ENCODE measurements around the gene NDNF.
A peak's percentile ranks its signal among the peaks of the same experiment; 100 is the strongest.

Gene NDNF

GRCh38 chr4:121041307-121042090 lies 30.8 kb downstream of the NDNF start:
- Histone ChIP-seq H3K4me2 (no peak overlapping the region), H3K36me3 (no peaks in the 10 kb centered on the region), H3K4me1 (no peaks in the 10 kb centered on the region)

GRCh38 chr4:121034017-121034416 lies 38.3 kb downstream of the NDNF start:
- H3K4me1 ChIP-seq, result no peaks in the 10 kb centered on the region
- H3K36me3 ChIP-seq, result no peaks in the 10 kb centered on the region
- H3K27ac ChIP-seq, result no peak overlapping the region
- H3K9me3 ChIP-seq (replicated peaks in 1 of 11), result no peaks in the 10 kb centered on the region
- no peak overlapping the region for H3K4me2 ChIP-seq
- H3K27me3 ChIP-seq, result no peaks in the 10 kb centered on the region
- no peaks in the 10 kb centered on the region for H4K20me1 ChIP-seq
- H3K4me3 ChIP-seq, result no peak overlapping the region
- H3K9ac ChIP-seq, result no peak overlapping the region
- TF ChIP-seq Cebpa-rat (IDR thresholded peaks at IDR 0.05), result no peak

More at GRCh38 chr4:121041307-121042090, 30.8 kb downstream of the NDNF start:
- Histone ChIP-seq H3K27me3 (no peaks in the 10 kb centered on the region), H3K9ac (no peak overlapping the region), H3K4me3 (no peak overlapping the region), H3K9me3 (replicated peaks in 1 of 11) (no peaks in the 10 kb centered on the region), H4K20me1 (no peaks in the 10 kb centered on the region), H3K27ac (no peak overlapping the region)
- TF ChIP-seq Cebpa-rat (IDR thresholded peaks at IDR 0.05), result no peak

GRCh38 chr4:121030711-121031110 lies 41.6 kb downstream of the NDNF start:
- Histone ChIP-seq H4K20me1 (no peaks in the 10 kb centered on the region), H3K9ac (no peak overlapping the region), H3K36me3 (no peaks in the 10 kb centered on the region), H3K27ac (no peak overlapping the region), H3K9me3 (replicated peaks in 1 of 11) (no peaks in the 10 kb centered on the region), H3K4me2 (no peak overlapping the region), H3K4me3 (no peak overlapping the region), H3K27me3 (no peaks in the 10 kb centered on the region), H3K4me1 (no peaks in the 10 kb centered on the region)
- no peak for TF ChIP-seq Cebpa-rat (IDR thresholded peaks at IDR 0.05)

- no peak overlapping the region for H3K4me2 ChIP-seq
- no peaks in the 10 kb centered on the region for H3K27me3 ChIP-seq
Observed at GRCh38 chr4:121030131-121030530, 42.2 kb downstream of the NDNF start.

GRCh38 chr4:121026034-121026433 lies 46.3 kb downstream of the NDNF start:
- no peaks in the 10 kb centered on the region for H3K27me3 ChIP-seq
- no peak overlapping the region for H3K27ac ChIP-seq
- H3K9ac ChIP-seq, result no peak overlapping the region
- no peak overlapping the region for H3K4me2 ChIP-seq
- H3K36me3 ChIP-seq, result no peaks in the 10 kb centered on the region
- H4K20me1 ChIP-seq, result no peaks in the 10 kb centered on the region
- no peaks in the 10 kb centered on the region for H3K9me3 ChIP-seq (replicated peaks in 1 of 11)
- no peaks in the 10 kb centered on the region for H3K4me1 ChIP-seq
- no peak overlapping the region for H3K4me3 ChIP-seq
- TF ChIP-seq Cebpa-rat (IDR thresholded peaks at IDR 0.05), result peak in 1 of 11 experiments; percentile 19; a peak in 1 of 22 replicates

More at GRCh38 chr4:121030131-121030530, 42.2 kb downstream of the NDNF start:
- H3K27ac ChIP-seq, result no peak overlapping the region
- H4K20me1 ChIP-seq, result no peaks in the 10 kb centered on the region
- TF ChIP-seq Cebpa-rat (IDR thresholded peaks at IDR 0.05), result no peak
- no peaks in the 10 kb centered on the region for H3K36me3 ChIP-seq
- H3K9ac ChIP-seq, result no peak overlapping the region
- no peaks in the 10 kb centered on the region for H3K4me1 ChIP-seq
- no peak overlapping the region for H3K4me3 ChIP-seq
- H3K9me3 ChIP-seq (replicated peaks in 1 of 11), result no peaks in the 10 kb centered on the region

GRCh38 chr4:121025540-121025939 lies 46.8 kb downstream of the NDNF start:
- no peak overlapping the region for H3K4me3 ChIP-seq
- TF ChIP-seq Cebpa-rat (IDR thresholded peaks at IDR 0.05), result no peak
- no peaks in the 10 kb centered on the region for H3K36me3 ChIP-seq
- H3K4me1 ChIP-seq, result no peaks in the 10 kb centered on the region
- no peak overlapping the region for H3K4me2 ChIP-seq
- H3K9me3 ChIP-seq (replicated peaks in 1 of 11), result no peaks in the 10 kb centered on the region
- no peaks in the 10 kb centered on the region for H3K27me3 ChIP-seq
- no peaks in the 10 kb centered on the region for H4K20me1 ChIP-seq
- H3K9ac ChIP-seq, result no peak overlapping the region
- H3K27ac ChIP-seq, result no peak overlapping the region

GRCh38 chr4:121018543-121018942 lies 53.8 kb downstream of the NDNF start:
- H3K27me3 ChIP-seq, result no peaks in the 10 kb centered on the region
- H4K20me1 ChIP-seq, result no peaks in the 10 kb centered on the region; a peak in 1 of 22 replicates
- H3K27ac ChIP-seq, result no peak overlapping the region
- no peaks in the 10 kb centered on the region for H3K9me3 ChIP-seq (replicated peaks in 1 of 11)
- H3K4me2 ChIP-seq, result no peak overlapping the region
- H3K36me3 ChIP-seq, result no peaks in the 10 kb centered on the region
- H3K4me3 ChIP-seq, result no peak overlapping the region
- H3K4me1 ChIP-seq, result no peaks in the 10 kb centered on the region
- no peak for TF ChIP-seq Cebpa-rat (IDR thresholded peaks at IDR 0.05)
- no peak overlapping the region for H3K9ac ChIP-seq

GRCh38 chr4:121016611-121017010 lies 55.7 kb downstream of the NDNF start:
- TF ChIP-seq Cebpa-rat (IDR thresholded peaks at IDR 0.05), result no peak
- no peaks in the 10 kb centered on the region; a peak in 1 of 22 replicates for H4K20me1 ChIP-seq
- H3K4me3 ChIP-seq, result no peak overlapping the region
- no peaks in the 10 kb centered on the region for H3K36me3 ChIP-seq
- no peak overlapping the region for H3K4me2 ChIP-seq
- H3K27me3 ChIP-seq, result no peaks in the 10 kb centered on the region
- H3K4me1 ChIP-seq, result no peaks in the 10 kb centered on the region
- no peak overlapping the region for H3K9ac ChIP-seq
- H3K27ac ChIP-seq, result no peak overlapping the region
- H3K9me3 ChIP-seq (replicated peaks in 1 of 11), result no peaks in the 10 kb centered on the region

- H3K9ac ChIP-seq, result no peak overlapping the region
Observed at GRCh38 chr4:121015421-121015820, 56.9 kb downstream of the NDNF start.

GRCh38 chr4:121014544-121014943 lies 57.8 kb downstream of the NDNF start:
- Histone ChIP-seq H3K27ac (no peak overlapping the region), H3K4me3 (no peak overlapping the region), H3K4me1 (no peaks in the 10 kb centered on the region), H3K27me3 (no peaks in the 10 kb centered on the region), H3K4me2 (no peak overlapping the region), H3K36me3 (no peaks in the 10 kb centered on the region), H4K20me1 (no peaks in the 10 kb centered on the region; a peak in 1 of 22 replicates), H3K9ac (no peak overlapping the region), H3K9me3 (replicated peaks in 1 of 11) (no peaks in the 10 kb centered on the region)
- TF ChIP-seq Cebpa-rat (IDR thresholded peaks at IDR 0.05), result no peak

More at GRCh38 chr4:121015421-121015820, 56.9 kb downstream of the NDNF start:
- no peak for TF ChIP-seq Cebpa-rat (IDR thresholded peaks at IDR 0.05)
- Histone ChIP-seq H3K4me2 (no peak overlapping the region), H3K27me3 (no peaks in the 10 kb centered on the region), H3K4me1 (no peaks in the 10 kb centered on the region), H3K27ac (no peak overlapping the region), H4K20me1 (no peaks in the 10 kb centered on the region; a peak in 1 of 22 replicates), H3K4me3 (no peak overlapping the region), H3K36me3 (no peaks in the 10 kb centered on the region), H3K9me3 (replicated peaks in 1 of 11) (no peaks in the 10 kb centered on the region)
